WI38 (cell line): ENCODE measurements around the gene RNF20.
"Not testable (repeated sequence)": the region's sequence is repeated elsewhere in the genome, so short reads cannot be mapped to it uniquely, and the experiment has no call there.

Source experiments
- H3K4me3 ChIP-seq: 2 replicates; pipeline ENCODE4 v1.5.1; 2011; ENCODE audit warnings: low read depth, mild to moderate bottlenecking, control low read depth, low read length
- CTCF ChIP-seq: IDR thresholded peaks from 2 replicates; pipeline ENCODE4 v1.5.1; 2012; ENCODE audit warnings: low read depth, mild to moderate bottlenecking, control low read depth, low read length

RNF20 gene

GRCh38 chr9:101513351-101513750 lies 20.3 kb upstream of the RNF20 start:
- no peak for TF ChIP-seq CTCF
- H3K4me3 ChIP-seq: no peak overlapping the region

DNA sequence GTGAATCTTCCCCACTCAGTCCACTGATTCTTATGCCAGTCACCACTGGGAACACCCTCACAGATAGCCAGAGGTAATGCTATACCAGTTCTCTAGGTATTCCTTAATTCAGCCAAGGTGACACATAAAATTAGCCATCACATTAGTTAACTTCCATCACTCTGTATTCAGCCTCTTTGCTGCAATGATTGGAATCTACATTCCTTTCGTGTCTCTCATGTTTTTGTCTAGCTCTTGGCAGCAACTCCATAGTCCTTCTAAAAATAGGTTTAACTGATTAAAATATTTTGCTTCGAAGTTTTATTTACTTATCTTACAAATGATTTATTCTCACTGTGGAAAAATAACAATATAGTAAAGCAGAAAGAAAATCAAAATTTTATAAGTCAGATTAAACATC lies 19.6 kb upstream of the RNF20 start:
- no peak overlapping the region for H3K4me3 ChIP-seq
- no peak for TF ChIP-seq CTCF

- no peak for TF ChIP-seq CTCF
- no peak overlapping the region for H3K4me3 ChIP-seq
Measured at GRCh38 chr9:101516655-101517054, 17.0 kb upstream of the RNF20 start.

GRCh38 chr9:101518489-101518888 lies 15.2 kb upstream of the RNF20 start:
- H3K4me3 ChIP-seq: not testable (repeated sequence)

DNA sequence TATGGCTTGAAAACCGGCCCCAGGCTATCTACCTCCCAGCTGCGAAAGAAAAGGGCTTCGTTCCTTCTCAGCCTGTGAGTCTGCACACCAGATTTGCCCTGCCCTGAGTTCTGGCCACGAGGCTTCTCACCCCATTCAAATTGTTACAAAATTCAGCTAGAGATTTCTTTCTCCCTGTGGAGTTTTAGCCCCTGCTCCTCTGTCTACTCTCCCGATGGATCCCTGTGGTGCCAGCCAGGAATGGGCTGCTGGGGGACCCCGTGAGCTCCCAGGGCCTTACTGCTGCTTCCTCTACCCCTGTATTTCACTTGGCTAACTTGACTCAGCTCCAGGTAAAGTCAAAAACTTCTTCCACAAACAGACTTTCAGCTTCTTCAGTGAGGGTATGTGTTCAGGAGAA lies 9.3 kb upstream of the RNF20 start:
- no peak for TF ChIP-seq CTCF

DNA sequence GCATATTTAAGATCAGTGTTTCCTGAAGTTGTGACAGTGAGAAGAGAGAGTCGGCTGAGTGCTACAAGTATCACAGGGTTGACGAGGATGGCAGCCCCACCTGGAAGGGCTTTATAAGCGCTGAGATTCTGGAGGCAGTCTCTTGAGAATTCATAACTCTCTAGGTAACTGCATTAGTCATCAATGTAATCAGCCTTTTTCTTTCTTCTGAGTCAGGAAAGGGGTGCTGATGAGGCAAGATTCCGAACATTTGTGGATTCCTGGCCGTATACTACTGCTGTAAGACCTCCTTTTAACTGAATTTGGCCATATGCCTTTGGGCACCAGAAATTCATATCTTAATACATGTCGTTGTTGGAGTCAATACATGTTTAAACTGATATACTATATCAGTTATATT lies 6.6 kb upstream of the RNF20 start:
- no peak for TF ChIP-seq CTCF
- H3K4me3 ChIP-seq: no peak overlapping the region

More for the DNA sequence above, 9.3 kb upstream of the RNF20 start:
- H3K4me3 ChIP-seq: no peak overlapping the region

- H3K4me3 ChIP-seq: no peak overlapping the region
- no peak for TF ChIP-seq CTCF
Measured at GRCh38 chr9:101528015-101528414, 5.6 kb upstream of the RNF20 start.

DNA sequence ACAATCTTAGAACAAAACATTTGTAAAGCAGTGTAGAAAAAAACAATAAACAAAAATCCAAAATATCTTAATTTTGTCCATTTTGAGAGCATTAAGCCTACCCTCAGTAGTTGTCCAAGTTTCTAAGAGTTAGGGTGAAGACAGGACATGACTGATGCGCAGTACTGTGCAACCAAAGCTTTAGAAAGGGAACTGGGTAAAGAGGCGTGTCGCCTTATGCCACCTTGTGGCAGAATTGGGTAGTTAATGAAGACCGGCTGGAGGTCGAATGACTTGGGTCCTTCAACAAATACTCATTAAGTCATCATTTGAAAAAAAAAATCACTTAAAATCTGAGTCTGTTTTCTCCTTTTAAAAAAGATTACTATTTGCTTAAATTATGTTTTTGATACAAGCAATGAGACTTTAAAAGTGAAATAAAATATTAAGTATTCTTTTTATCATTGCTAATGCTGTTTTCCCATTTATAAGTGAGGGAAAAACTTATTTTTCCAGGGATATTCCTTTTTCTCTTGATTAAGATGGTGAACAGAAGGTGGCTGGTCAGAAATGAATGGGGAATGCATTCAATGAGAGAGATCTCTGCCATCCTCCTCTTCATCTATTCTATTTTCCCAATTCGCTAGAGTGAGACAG lies 3.5 kb upstream of the RNF20 start:
- TF ChIP-seq CTCF: peak; percentile 67
- no peak overlapping the region for H3K4me3 ChIP-seq
